Measurements from ENCODE around the gene OR51B4.
"Not testable (repeated sequence)": the region's sequence is repeated elsewhere in the genome, so short reads cannot be mapped to it uniquely, and the experiment has no call there.

Gene OR51B4

GRCh38 chr11:5272395-5273017 lies 29.2 kb downstream of the OR51B4 start:
- DNase-seq (ENCODE audit: low read depth): no peak

- no peak for DNase-seq (ENCODE audit: low read depth)
These were observed 32.0 kb downstream of the OR51B4 start, which contains the start of gene HBE1 for GRCh38 chr11:5269715-5270147. Gene HBE1 (minus strand): TSS chr11:5269945. CDS start chr11:5269890, 55 bp downstream.

GRCh38 chr11:5267033-5267563 lies 34.6 kb downstream of the OR51B4 start:
- no peak for DNase-seq (ENCODE audit: low read depth)

GRCh38 chr11:5266609-5267008 lies 35.1 kb downstream of the OR51B4 start:
- no peak for DNase-seq (ENCODE audit: low read depth)

- no peak for DNase-seq (ENCODE audit: low read depth)
These were observed 35.9 kb downstream of the OR51B4 start for GRCh38 chr11:5265832-5266231.

- no peak for DNase-seq (ENCODE audit: low read depth)
These were observed 43.0 kb downstream of the OR51B4 start for GRCh38 chr11:5258543-5259262.

GRCh38 chr11:5257296-5257695 lies 44.5 kb downstream of the OR51B4 start:
- DNase-seq (ENCODE audit: low read depth): no peak

- not testable (repeated sequence) for DNase-seq (ENCODE audit: low read depth)
These were observed 46.9 kb downstream of the OR51B4 start, which contains the start of gene HBG2 for GRCh38 chr11:5254646-5255413. Gene HBG2 (minus strand): TSS chr11:5254781. CDS start chr11:5254728, 53 bp downstream.

GRCh38 chr11:5254023-5254422 lies 47.7 kb downstream of the OR51B4 start:
- not testable (repeated sequence) for DNase-seq (ENCODE audit: low read depth)

GRCh38 chr11:5253440-5253839 lies 48.3 kb downstream of the OR51B4 start:
- DNase-seq (ENCODE audit: low read depth): not testable (repeated sequence)

- no peak for DNase-seq (ENCODE audit: low read depth)
These were observed 48.9 kb downstream of the OR51B4 start for GRCh38 chr11:5252919-5253265.

GRCh38 chr11:5252192-5252918 lies 49.4 kb downstream of the OR51B4 start:
- DNase-seq (ENCODE audit: low read depth): no peak

GRCh38 chr11:5251746-5252145 lies 50.0 kb downstream of the OR51B4 start:
- no peak for DNase-seq (ENCODE audit: low read depth)

Data from non-pigmented ciliary epithelial cell (primary cell).